HepG2 (cell line): Measurements from ENCODE around the gene INAFM1. TPM values are rescaled to one million over a fixed set of nuclear protein-coding genes. Genes with fewer than 3 reads are reported as not detected.

Experiments used
- CEBPG ChIP-seq: IDR thresholded peaks from 2 replicates; pipeline ENCODE4 v1.6.1; 2016
- CREB1 ChIP-seq, 2 experiments: fragments of 450-650 bp in 1 of 2; IDR thresholded peaks; 2 replicates each; pipeline ENCODE4 v1.6.1; 2016 to 2017; ENCODE audit warnings: control low read depth in 1 of 2, mild to moderate bottlenecking in 1 of 2, missing compliant biosample characterization in 1 of 2, missing genetic modification characterization in 1 of 2
- DBP ChIP-seq: sonication (generic); formaldehyde crosslinking; IDR thresholded peaks from 2 replicates; pipeline ENCODE4 v1.4.0; 2020; ENCODE audit warnings: missing genetic modification reagents; ENCODE audit errors: not compliant biosample characterization
- FOXO1 ChIP-seq: sonication (generic); formaldehyde crosslinking; IDR thresholded peaks from 2 replicates; pipeline ENCODE4 v1.4.0; 2020; ENCODE audit warnings: missing genetic modification reagents
- JUN ChIP-seq: sonication (generic); formaldehyde crosslinking; IDR thresholded peaks from 2 replicates; pipeline ENCODE4 v1.4.0; 2020; ENCODE audit warnings: mild to moderate bottlenecking, missing genetic modification reagents
- JUNB ChIP-seq: sonication (generic); formaldehyde crosslinking; IDR thresholded peaks from 2 replicates; pipeline ENCODE4 v1.8.0; 2022; ENCODE audit warnings: missing genetic modification reagents, mild to moderate bottlenecking, borderline replicate concordance
- JUND ChIP-seq: sonication (generic); formaldehyde crosslinking; IDR thresholded peaks from 2 replicates; pipeline ENCODE4 v1.8.0; 2022; ENCODE audit warnings: mild to moderate bottlenecking, missing genetic modification reagents
- KAT8 ChIP-seq: IDR thresholded peaks from 2 replicates; pipeline ENCODE4 v1.6.1; 2016; ENCODE audit warnings: missing genetic modification reagents, missing compliant biosample characterization
- PBX3 ChIP-seq: sonication (generic); formaldehyde crosslinking; IDR thresholded peaks from 2 replicates; pipeline ENCODE4 v1.8.1; 2023; ENCODE audit warnings: missing genetic modification reagents, inconsistent platforms, borderline replicate concordance
- RERE ChIP-seq: IDR thresholded peaks from 2 replicates; pipeline ENCODE4 v1.6.1; 2016; ENCODE audit warnings: low read depth, missing genetic modification reagents, missing compliant biosample characterization
- SAFB2 ChIP-seq: sonication (generic); formaldehyde crosslinking; IDR thresholded peaks from 2 replicates; pipeline ENCODE4 v1.5.1; 2020; ENCODE audit warnings: missing genetic modification reagents, low read depth, mild to moderate bottlenecking, borderline replicate concordance
- SRF ChIP-seq: IDR thresholded peaks from 2 replicates; pipeline ENCODE4 v1.6.1; 2011; ENCODE audit warnings: mild to moderate bottlenecking, low read depth, low read length, moderate library complexity
- TARDBP ChIP-seq: sonication (generic); formaldehyde crosslinking; IDR thresholded peaks from 2 replicates; pipeline ENCODE4 v1.8.0; 2022; ENCODE audit warnings: mild to moderate bottlenecking, missing genetic modification reagents
- TEAD3 ChIP-seq: optimal IDR thresholded peaks from 2 replicates; pipeline ENCODE3; 2016; ENCODE audit warnings: borderline replicate concordance
- THYN1 ChIP-seq: sonication (generic); formaldehyde crosslinking; IDR thresholded peaks from 2 replicates; pipeline ENCODE4 v1.8.1; 2023; ENCODE audit warnings: low read depth, mild to moderate bottlenecking, moderate library complexity, missing genetic modification reagents, borderline replicate concordance
- XBP1 ChIP-seq: sonication (generic); formaldehyde crosslinking; IDR thresholded peaks from 2 replicates; pipeline ENCODE4 v1.5.0; 2020; ENCODE audit warnings: missing genetic modification reagents
- ZBTB3 ChIP-seq: sonication (generic); formaldehyde crosslinking; IDR thresholded peaks from 2 replicates; pipeline ENCODE4 v1.4.0; 2020; ENCODE audit warnings: low read depth, mild to moderate bottlenecking, moderate library complexity, missing genetic modification reagents, borderline replicate concordance
- ZMYM4 ChIP-seq: sonication (generic); formaldehyde crosslinking; IDR thresholded peaks from 2 replicates; pipeline ENCODE4 v1.8.1; 2023; ENCODE audit warnings: mild to moderate bottlenecking, missing genetic modification reagents
- ZNF253 ChIP-seq: sonication (generic); formaldehyde crosslinking; IDR thresholded peaks from 2 replicates; pipeline ENCODE4 v1.8.0; 2022; ENCODE audit warnings: mild to moderate bottlenecking, missing genetic modification reagents, borderline replicate concordance
- ZNF275 ChIP-seq: sonication (generic); formaldehyde crosslinking; IDR thresholded peaks from 2 replicates; pipeline ENCODE4 v1.8.0; 2022; ENCODE audit warnings: missing genetic modification reagents, mild to moderate bottlenecking, inconsistent platforms, borderline replicate concordance
- ZNF326 ChIP-seq: sonication (generic); formaldehyde crosslinking; IDR thresholded peaks from 2 replicates; pipeline ENCODE4 v1.4.0; 2020; ENCODE audit warnings: missing genetic modification reagents, borderline replicate concordance
- polyA plus RNA-seq, 8 experiments: library from polyadenylated mRNA; depleted of rRNA in 3 of 8; stranded (reverse) in 7 of 8; unstranded in 1 of 8; fragments of >200 nt; fragmentation: Illumina TruSeq in 4 of 8; extraction: Trizol in 4 of 8; gene quantifications; 2 replicates each; pipeline versions ENCODE4 v1.2.1 to v1.2.3, GENCODE V29; 2011 to 2016; ENCODE audit warnings: low read depth in 4 of 8, missing spikeins in 1 of 8, mixed read lengths in 1 of 8; ENCODE audit not compliant: insufficient read depth in 1 of 8
- total RNA-seq, 5 experiments: library from RNA; depleted of rRNA; stranded (reverse); fragments of >200 nt; fragmentation: Illumina TruSeq; extraction: Trizol; gene quantifications; 2 replicates each; pipeline ENCODE4 v1.2.3, GENCODE V29; 2016; ENCODE audit warnings: low read depth in 1 of 5

Gene INAFM1
- total and polyA plus RNA-seq, 2 of the 13 experiments (the other 11 are each of a cell fraction or from before 2014, with no cell fraction given) = 0.88 to 1.9 TPM

GRCh38 chr19:47305309-47305751, 30.6 kb downstream of the INAFM1 start (continued):
- TF ChIP-seq DBP (no peak), JUND (CRISPR knock-in tag) (no peak), THYN1 (no peak), FOXO1 (CRISPR knock-in tag) (peak; percentile 34; the same call in 1 of the 2 replicates), ZNF253 (no peak), ZBTB3 (no peak), CREB1 (IDR thresholded peaks at IDR 0.05) (no peak), CREB1 (CRISPR knock-in tag; IDR thresholded peaks at IDR 0.05) (no peak), ZNF326 (CRISPR knock-in tag) (no peak), KAT8 (CRISPR knock-in tag) (peak; percentile 47), RERE (CRISPR knock-in tag) (no peak), JUNB (CRISPR knock-in tag) (no peak), TARDBP (CRISPR knock-in tag) (peak; percentile 40; the same call in 1 of the 2 replicates), TEAD3 (CRISPR knock-in tag) (peak; percentile 86), ZMYM4 (CRISPR knock-in tag) (no peak), SRF (no peak), XBP1 (CRISPR knock-in tag) (no peak), PBX3 (CRISPR knock-in tag) (no peak), CEBPG (CRISPR knock-in tag) (no peak), ZNF275 (no peak), JUN (no peak), SAFB2 (CRISPR knock-in tag) (no peak)
